ENCODE results near the gene SYNGAP1. TPM values are rescaled to one million over a fixed set of nuclear protein-coding genes. Genes with fewer than 3 reads are reported as not detected.

SYNGAP1 gene
- polyA plus RNA-seq, 2 donors: 4.1 to 18.2 TPM

- Histone ChIP-seq H3K4me3 (ENCODE audit: low read depth in 1 of 2, low read length in 2 of 2) (peak overlapping the region; percentile 34 to 42), H3K36me3 (ENCODE audit: control insufficient read depth in 2 of 2, insufficient read depth in 2 of 2, low read length in 1 of 2) (peaks cover 5 to 15% of the 10 kb centered on the region in 2 donors), H3K9me3 (ENCODE audit: control insufficient read depth in 2 of 2, insufficient read depth in 1 of 2, low read depth in 1 of 2, low read length in 1 of 2) (no peaks in the 10 kb centered on the region), H3K27ac (ENCODE audit: low read depth in 2 of 2, low read length in 1 of 2) (peak overlapping the region; percentile 93 to 94), H3K4me1 (ENCODE audit: control insufficient read depth in 2 of 2, insufficient read depth in 2 of 2, low read length in 1 of 2) (peaks cover 0 to 7% of the 10 kb centered on the region in 2 donors), H3K27me3 (ENCODE audit: control insufficient read depth in 1 of 2, insufficient read depth in 2 of 2, low read length in 2 of 2) (no peaks in the 10 kb centered on the region)
- 35% methylated on average over 8 of the region's 8 CpGs for WGBS, 2 donors
Measured at GRCh38 chr6:33418690-33419291, 1.1 kb upstream of the SYNGAP1 start.

- H3K27ac ChIP-seq (ENCODE audit: low read depth in 2 of 2, low read length in 1 of 2): peak overlapping the region; percentile 23 to 61
- peaks cover 0 to 15% of the 10 kb centered on the region in 2 donors for H3K4me1 ChIP-seq (ENCODE audit: control insufficient read depth in 2 of 2, insufficient read depth in 2 of 2, low read length in 1 of 2)
- H3K36me3 ChIP-seq (ENCODE audit: control insufficient read depth in 2 of 2, insufficient read depth in 2 of 2, low read length in 1 of 2): peaks cover under 1 to 3% of the 10 kb centered on the region in 2 donors
- H3K4me3 ChIP-seq (ENCODE audit: low read depth in 1 of 2, low read length in 2 of 2): no peak overlapping the region
- H3K9me3 ChIP-seq (ENCODE audit: control insufficient read depth in 2 of 2, insufficient read depth in 1 of 2, low read depth in 1 of 2, low read length in 1 of 2): no peaks in the 10 kb centered on the region
- no peaks in the 10 kb centered on the region for H3K27me3 ChIP-seq (ENCODE audit: control insufficient read depth in 1 of 2, insufficient read depth in 2 of 2, low read length in 2 of 2)
- 63 to 65% methylated on average over 6 of the region's 6 CpGs for WGBS, 2 donors
Measured at GRCh38 chr6:33420491-33421343, 852 bp downstream of the SYNGAP1 start.

- Histone ChIP-seq H3K4me1 (ENCODE audit: control insufficient read depth in 2 of 2, insufficient read depth in 2 of 2, low read length in 1 of 2) (peaks cover 0 to 15% of the 10 kb centered on the region in 2 donors), H3K9me3 (ENCODE audit: control insufficient read depth in 2 of 2, insufficient read depth in 1 of 2, low read depth in 1 of 2, low read length in 1 of 2) (no peaks in the 10 kb centered on the region), H3K4me3 (ENCODE audit: low read depth in 1 of 2, low read length in 2 of 2) (no peak overlapping the region), H3K27me3 (ENCODE audit: control insufficient read depth in 1 of 2, insufficient read depth in 2 of 2, low read length in 2 of 2) (no peaks in the 10 kb centered on the region), H3K27ac (ENCODE audit: low read depth in 2 of 2, low read length in 1 of 2) (no peak overlapping the region), H3K36me3 (ENCODE audit: control insufficient read depth in 2 of 2, insufficient read depth in 2 of 2, low read length in 1 of 2) (no peaks in the 10 kb centered on the region)
- WGBS, 2 donors: 72 to 80% methylated on average over 2 of the region's 2 CpGs
Measured at GRCh38 chr6:33421344-33421643, 1.4 kb downstream of the SYNGAP1 start.

- H3K36me3 ChIP-seq (ENCODE audit: control insufficient read depth in 2 of 2, insufficient read depth in 2 of 2, low read length in 1 of 2): no peaks in the 10 kb centered on the region
- peaks cover 2 to 16% of the 10 kb centered on the region in 2 donors for H3K4me1 ChIP-seq (ENCODE audit: control insufficient read depth in 2 of 2, insufficient read depth in 2 of 2, low read length in 1 of 2)
- H3K27me3 ChIP-seq (ENCODE audit: control insufficient read depth in 1 of 2, insufficient read depth in 2 of 2, low read length in 2 of 2): no peaks in the 10 kb centered on the region
- WGBS, 2 donors: 89 to 94% methylated on average over 2 of the region's 2 CpGs
- H3K27ac ChIP-seq (ENCODE audit: low read depth in 2 of 2, low read length in 1 of 2): no peak overlapping the region
- no peak overlapping the region for H3K4me3 ChIP-seq (ENCODE audit: low read depth in 1 of 2, low read length in 2 of 2)
- H3K9me3 ChIP-seq (ENCODE audit: control insufficient read depth in 2 of 2, insufficient read depth in 1 of 2, low read depth in 1 of 2, low read length in 1 of 2): no peaks in the 10 kb centered on the region
Measured at GRCh38 chr6:33423777-33424176, 3.9 kb downstream of the SYNGAP1 start.

- Histone ChIP-seq H3K9me3 (ENCODE audit: control insufficient read depth in 2 of 2, insufficient read depth in 1 of 2, low read depth in 1 of 2, low read length in 1 of 2) (no peaks in the 10 kb centered on the region), H3K4me3 (ENCODE audit: low read depth in 1 of 2, low read length in 2 of 2) (peak overlapping the region; percentile 55 to 61), H3K36me3 (ENCODE audit: control insufficient read depth in 2 of 2, insufficient read depth in 2 of 2, low read length in 1 of 2) (no peaks in the 10 kb centered on the region), H3K27me3 (ENCODE audit: control insufficient read depth in 1 of 2, insufficient read depth in 2 of 2, low read length in 2 of 2) (no peaks in the 10 kb centered on the region), H3K27ac (ENCODE audit: low read depth in 2 of 2, low read length in 1 of 2) (peak overlapping the region; percentile 95 to 96), H3K4me1 (ENCODE audit: control insufficient read depth in 2 of 2, insufficient read depth in 2 of 2, low read length in 1 of 2) (peaks cover 2 to 22% of the 10 kb centered on the region in 2 donors)
- WGBS, 2 donors: 15 to 16% methylated on average over 12 of the region's 12 CpGs
Measured at GRCh38 chr6:33424855-33425667, 5.2 kb downstream of the SYNGAP1 start.

GRCh38 chr6:33425668-33426577 lies 6.1 kb downstream of the SYNGAP1 start:
- WGBS, 2 donors: 1% methylated on average over 36 to 42 of the region's 43 CpGs
- Histone ChIP-seq H3K9me3 (ENCODE audit: control insufficient read depth in 2 of 2, insufficient read depth in 1 of 2, low read depth in 1 of 2, low read length in 1 of 2) (no peaks in the 10 kb centered on the region), H3K36me3 (ENCODE audit: control insufficient read depth in 2 of 2, insufficient read depth in 2 of 2, low read length in 1 of 2) (no peaks in the 10 kb centered on the region), H3K27ac (ENCODE audit: low read depth in 2 of 2, low read length in 1 of 2) (peak overlapping the region; percentile 95 to 96), H3K27me3 (ENCODE audit: control insufficient read depth in 1 of 2, insufficient read depth in 2 of 2, low read length in 2 of 2) (no peaks in the 10 kb centered on the region), H3K4me3 (ENCODE audit: low read depth in 1 of 2, low read length in 2 of 2) (peak overlapping the region; percentile 55 to 61), H3K4me1 (ENCODE audit: control insufficient read depth in 2 of 2, insufficient read depth in 2 of 2, low read length in 1 of 2) (peaks cover 2 to 22% of the 10 kb centered on the region in 2 donors)

- Histone ChIP-seq H3K9me3 (ENCODE audit: control insufficient read depth in 2 of 2, insufficient read depth in 1 of 2, low read depth in 1 of 2, low read length in 1 of 2) (no peaks in the 10 kb centered on the region), H3K4me1 (ENCODE audit: control insufficient read depth in 2 of 2, insufficient read depth in 2 of 2, low read length in 1 of 2) (peaks cover 2 to 22% of the 10 kb centered on the region in 2 donors), H3K36me3 (ENCODE audit: control insufficient read depth in 2 of 2, insufficient read depth in 2 of 2, low read length in 1 of 2) (peaks cover 0 to 3% of the 10 kb centered on the region in 2 donors), H3K27me3 (ENCODE audit: control insufficient read depth in 1 of 2, insufficient read depth in 2 of 2, low read length in 2 of 2) (no peaks in the 10 kb centered on the region), H3K27ac (ENCODE audit: low read depth in 2 of 2, low read length in 1 of 2) (peak overlapping the region; percentile 95 to 96), H3K4me3 (ENCODE audit: low read depth in 1 of 2, low read length in 2 of 2) (peak overlapping the region; percentile 55 to 68)
- 8 to 11% methylated on average over 12 of the region's 12 CpGs for WGBS, 2 donors
Measured at GRCh38 chr6:33426590-33427511, 7.0 kb downstream of the SYNGAP1 start.

GRCh38 chr6:33427585-33428223 lies 7.8 kb downstream of the SYNGAP1 start:
- Histone ChIP-seq H3K27me3 (ENCODE audit: control insufficient read depth in 1 of 2, insufficient read depth in 2 of 2, low read length in 2 of 2) (no peaks in the 10 kb centered on the region), H3K4me3 (ENCODE audit: low read depth in 1 of 2, low read length in 2 of 2) (peak overlapping the region; percentile 55 to 68), H3K27ac (ENCODE audit: low read depth in 2 of 2, low read length in 1 of 2) (peak overlapping the region; percentile 80 to 81), H3K4me1 (ENCODE audit: control insufficient read depth in 2 of 2, insufficient read depth in 2 of 2, low read length in 1 of 2) (peaks cover 2 to 22% of the 10 kb centered on the region in 2 donors), H3K9me3 (ENCODE audit: control insufficient read depth in 2 of 2, insufficient read depth in 1 of 2, low read depth in 1 of 2, low read length in 1 of 2) (no peaks in the 10 kb centered on the region), H3K36me3 (ENCODE audit: control insufficient read depth in 2 of 2, insufficient read depth in 2 of 2, low read length in 1 of 2) (peaks cover 0 to 3% of the 10 kb centered on the region in 2 donors)
- 0 to 1% methylated on average over 19 to 78 of the region's 79 CpGs for whole genome bisulfite sequencing, 2 donors

Measured in esophagus (tissue), 2 donors.